Natural killer cell (primary cell): ENCODE measurements around the gene FBXW11. TPM values are rescaled to one million over a fixed set of nuclear protein-coding genes. Genes with fewer than 3 reads are reported as not detected.
A peak's percentile ranks its signal among the peaks of the same experiment; 100 is the strongest.

Experiments
- ATAC-seq, 3 donors: fragments of 150-1000 bp in 2 of 3; fragments of 200-7000 bp in 1 of 3; cut with Tn5 transposase; 1 replicate in 1 of 3; 2 replicates in 2 of 3; pipeline ENCODE4 v1.10.0; 2021; ENCODE audit warnings: mild to moderate bottlenecking in 2 of 3, moderate library complexity in 2 of 3
- DNase-seq, 2 donors: peaks; one replicate each; pipeline versions ENCODE4 v3.0.0 to v3.0.0-alpha.2; 2013 to 2021; ENCODE audit warnings: mixed read lengths in 1 of 2
- H3K27ac ChIP-seq: one replicate; pipeline ENCODE4 v1.5.1; 2013; ENCODE audit warnings: mild to moderate bottlenecking, low read length
- H3K27me3 ChIP-seq: one replicate; pipeline ENCODE4 v1.6.1; 2013; ENCODE audit warnings: low read length; ENCODE audit not compliant: control insufficient read depth, insufficient read depth
- H3K36me3 ChIP-seq: one replicate; pipeline ENCODE4 v1.6.1; 2013; ENCODE audit warnings: low read length; ENCODE audit not compliant: control insufficient read depth, insufficient read depth
- H3K4me1 ChIP-seq: one replicate; pipeline ENCODE4 v1.6.1; 2013; ENCODE audit warnings: low read length; ENCODE audit not compliant: control insufficient read depth, insufficient read depth
- H3K4me3 ChIP-seq: one replicate; pipeline ENCODE4 v1.5.1; 2013; ENCODE audit warnings: low read length
- H3K9me3 ChIP-seq: one replicate; pipeline ENCODE4 v1.6.1; 2013; ENCODE audit warnings: low read length; ENCODE audit not compliant: control insufficient read depth, insufficient read depth
- H3K27ac Mint-ChIP-seq, 2 donors: one replicate each; pipeline ENCODE4 v1.8.0; 2022; ENCODE audit warnings: mild to moderate bottlenecking in 2 of 2, mixed read lengths in 2 of 2, moderate library complexity in 1 of 2
- H3K27me3 Mint-ChIP-seq, 2 donors: one replicate each; pipeline ENCODE4 v1.8.0; 2022; ENCODE audit warnings: low read depth in 2 of 2, mixed read lengths in 2 of 2
- H3K36me3 Mint-ChIP-seq: one replicate; pipeline ENCODE4 v1.8.0; 2022; ENCODE audit warnings: mixed read lengths
- H3K4me1 Mint-ChIP-seq, 2 donors: one replicate each; pipeline ENCODE4 v1.8.0; 2022; ENCODE audit warnings: mixed read lengths in 2 of 2
- H3K4me3 Mint-ChIP-seq: one replicate; pipeline ENCODE4 v1.8.0; 2022; ENCODE audit warnings: mild to moderate bottlenecking, moderate library complexity, mixed read lengths
- H3K9me3 Mint-ChIP-seq, 2 donors: one replicate each; pipeline ENCODE4 v1.8.0; 2022; ENCODE audit warnings: mixed read lengths in 2 of 2
- WGBS: methylation state at CpG from one replicate; pipeline ENCODE4 v1.1.7; 2013; ENCODE audit warnings: missing lambda C conversion rate; ENCODE audit not compliant: insufficient coverage; 5-methylcytosine and 5-hydroxymethylcytosine counted together
- intact Hi-C: fragments of 100-400 bp; cut with micrococcal nuclease; formaldehyde crosslinking; loops from one replicate; pipeline ENCODE4 v1.14.2; 2022
- total RNA-seq, 4 donors: library from RNA; stranded (reverse); fragments of 120-200 nt in 1 of 4; gene quantifications; one replicate each; pipeline versions ENCODE4 v1.2.3 to v1.2.4, GENCODE V29; 2013 to 2022
- TF ChIP-seq, protein P1 (sequence below): fragments of 200-600 bp; IDR thresholded peaks from one replicate; pipeline ENCODE4 v1.8.0; 2022; ENCODE audit warnings: antibody characterized with exemption

FBXW11 gene
- total RNA-seq, 3 donors from 2014 or later (not counting 1 experiment from before 2014, with no cell fraction given): 26.7 to 40.3 (median 39.5) TPM

DNA sequence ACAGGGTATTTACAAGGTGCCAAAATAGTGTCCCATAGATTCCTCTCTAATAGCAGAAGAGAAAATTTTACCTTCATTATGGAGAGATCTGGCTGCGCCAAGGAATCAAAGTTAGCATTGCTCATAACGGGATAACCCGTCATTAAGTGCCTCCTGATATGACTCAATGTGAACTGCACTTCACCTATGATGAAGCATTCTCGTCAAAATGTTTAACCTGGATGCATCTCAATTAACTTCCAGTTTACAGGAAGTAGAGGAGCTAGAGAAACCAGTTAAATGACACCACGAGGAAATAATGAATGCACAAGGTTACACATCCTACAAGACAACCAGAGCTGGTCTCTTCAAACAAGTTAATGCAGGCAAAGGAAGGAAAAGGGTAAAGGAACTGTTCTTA lies 17.2 kb downstream of the FBXW11 start:
- H3K27me3 Mint-ChIP-seq: no peaks in the 10 kb centered on the region
- DNase-seq (no peak), ATAC-seq (no peak)
- TF ChIP-seq, protein P1, sequence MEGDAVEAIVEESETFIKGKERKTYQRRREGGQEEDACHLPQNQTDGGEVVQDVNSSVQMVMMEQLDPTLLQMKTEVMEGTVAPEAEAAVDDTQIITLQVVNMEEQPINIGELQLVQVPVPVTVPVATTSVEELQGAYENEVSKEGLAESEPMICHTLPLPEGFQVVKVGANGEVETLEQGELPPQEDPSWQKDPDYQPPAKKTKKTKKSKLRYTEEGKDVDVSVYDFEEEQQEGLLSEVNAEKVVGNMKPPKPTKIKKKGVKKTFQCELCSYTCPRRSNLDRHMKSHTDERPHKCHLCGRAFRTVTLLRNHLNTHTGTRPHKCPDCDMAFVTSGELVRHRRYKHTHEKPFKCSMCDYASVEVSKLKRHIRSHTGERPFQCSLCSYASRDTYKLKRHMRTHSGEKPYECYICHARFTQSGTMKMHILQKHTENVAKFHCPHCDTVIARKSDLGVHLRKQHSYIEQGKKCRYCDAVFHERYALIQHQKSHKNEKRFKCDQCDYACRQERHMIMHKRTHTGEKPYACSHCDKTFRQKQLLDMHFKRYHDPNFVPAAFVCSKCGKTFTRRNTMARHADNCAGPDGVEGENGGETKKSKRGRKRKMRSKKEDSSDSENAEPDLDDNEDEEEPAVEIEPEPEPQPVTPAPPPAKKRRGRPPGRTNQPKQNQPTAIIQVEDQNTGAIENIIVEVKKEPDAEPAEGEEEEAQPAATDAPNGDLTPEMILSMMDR: no peak
- Histone ChIP-seq H3K27me3 (no peaks in the 10 kb centered on the region), H3K9me3 (no peaks in the 10 kb centered on the region), H3K4me3 (no peak overlapping the region), H3K36me3 (peaks cover 5% of the 10 kb centered on the region), H3K4me1 (peaks cover 20% of the 10 kb centered on the region), H3K27ac (no peak overlapping the region)
- WGBS: 88% methylated on average over 4 of the region's 5 CpGs
- H3K27ac Mint-ChIP-seq: no peak overlapping the region
- intact Hi-C loops: loop anchor here (5.0 kb wide), 1 partner anchor 78 kb away; no protein-coding TSS in a partner anchor
- H3K4me1 Mint-ChIP-seq: peaks cover 30% of the 10 kb centered on the region in 2 donors
- H3K4me3 Mint-ChIP-seq: no peak overlapping the region
- no peaks in the 10 kb centered on the region for H3K9me3 Mint-ChIP-seq
- no peaks in the 10 kb centered on the region for H3K36me3 Mint-ChIP-seq

GRCh38 chr5:171986772-171987171 lies 19.7 kb downstream of the FBXW11 start:
- Mint-ChIP-seq H3K27me3 (no peaks in the 10 kb centered on the region), H3K4me1 (peaks cover 40 to 42% of the 10 kb centered on the region in 2 donors), H3K27ac (no peak overlapping the region), H3K9me3 (no peaks in the 10 kb centered on the region), H3K4me3 (peak overlapping the region; percentile 32), H3K36me3 (no peaks in the 10 kb centered on the region)
- 97% methylated on average over 4 of the region's 4 CpGs for WGBS
- no peak overlapping the region for H3K4me3 ChIP-seq
- no peak for DNase-seq
- ATAC-seq: no peak
- no peak overlapping the region for H3K27ac ChIP-seq
- no peaks in the 10 kb centered on the region for H3K27me3 ChIP-seq
- peaks cover 31% of the 10 kb centered on the region for H3K4me1 ChIP-seq
- TF ChIP-seq, protein P1: no peak
- intact Hi-C loops: loop anchor here (5.0 kb wide), 1 partner anchor 81 kb away; no protein-coding TSS in a partner anchor
- H3K9me3 ChIP-seq: no peaks in the 10 kb centered on the region
- H3K36me3 ChIP-seq: peaks cover 2% of the 10 kb centered on the region

- H3K36me3 ChIP-seq: no peaks in the 10 kb centered on the region
- Mint-ChIP-seq H3K4me1 (peaks cover 42 to 46% of the 10 kb centered on the region in 2 donors), H3K36me3 (no peaks in the 10 kb centered on the region), H3K9me3 (peaks cover 0 to under 1% of the 10 kb centered on the region in 2 donors), H3K27ac (peak overlapping the region; percentile 1 to 20), H3K27me3 (no peaks in the 10 kb centered on the region), H3K4me3 (peak overlapping the region; percentile 5)
- intact Hi-C loops: loop anchor here (2.0 to 5.0 kb wide), 3 partner anchors 22 to 82 kb away; partner anchors contain the start of gene FBXW11
- H3K4me1 ChIP-seq: peaks cover 35% of the 10 kb centered on the region
- no peak overlapping the region for H3K4me3 ChIP-seq
- peak; percentile 86 to 98 (median 88) for ATAC-seq
- no peaks in the 10 kb centered on the region for H3K9me3 ChIP-seq
- TF ChIP-seq, protein P1: no peak
- peak; percentile 58 to 76 for DNase-seq
- no peaks in the 10 kb centered on the region for H3K27me3 ChIP-seq
- WGBS: 59% methylated on average over 5 of the region's 6 CpGs
- peak overlapping the region; percentile 10 for H3K27ac ChIP-seq
Measured at GRCh38 chr5:171984748-171985419, 21.6 kb downstream of the FBXW11 start.
